Measurements from ENCODE around the gene HMHB1. TPM values are rescaled to one million over a fixed set of nuclear protein-coding genes. Genes with fewer than 3 reads are reported as not detected.

HMHB1 gene
- total RNA-seq, 1 donor from 2014 or later, result not detected

GRCh38 chr5:143850050-143850683, 38.2 kb downstream of the HMHB1 start:
- Mint-ChIP-seq H3K27ac (no peak overlapping the region), H3K36me3 (no peaks in the 10 kb centered on the region), H3K4me1 (ENCODE audit: unreplicated experiment) (peaks cover 4% of the 10 kb centered on the region), H3K9me3 (no peaks in the 10 kb centered on the region), H3K27me3 (no peaks in the 10 kb centered on the region), H3K4me3 (no peak overlapping the region)
- DNase-seq (ENCODE audit: extremely low spot score, unreplicated experiment), result no peak
- TF ChIP-seq, protein P1, sequence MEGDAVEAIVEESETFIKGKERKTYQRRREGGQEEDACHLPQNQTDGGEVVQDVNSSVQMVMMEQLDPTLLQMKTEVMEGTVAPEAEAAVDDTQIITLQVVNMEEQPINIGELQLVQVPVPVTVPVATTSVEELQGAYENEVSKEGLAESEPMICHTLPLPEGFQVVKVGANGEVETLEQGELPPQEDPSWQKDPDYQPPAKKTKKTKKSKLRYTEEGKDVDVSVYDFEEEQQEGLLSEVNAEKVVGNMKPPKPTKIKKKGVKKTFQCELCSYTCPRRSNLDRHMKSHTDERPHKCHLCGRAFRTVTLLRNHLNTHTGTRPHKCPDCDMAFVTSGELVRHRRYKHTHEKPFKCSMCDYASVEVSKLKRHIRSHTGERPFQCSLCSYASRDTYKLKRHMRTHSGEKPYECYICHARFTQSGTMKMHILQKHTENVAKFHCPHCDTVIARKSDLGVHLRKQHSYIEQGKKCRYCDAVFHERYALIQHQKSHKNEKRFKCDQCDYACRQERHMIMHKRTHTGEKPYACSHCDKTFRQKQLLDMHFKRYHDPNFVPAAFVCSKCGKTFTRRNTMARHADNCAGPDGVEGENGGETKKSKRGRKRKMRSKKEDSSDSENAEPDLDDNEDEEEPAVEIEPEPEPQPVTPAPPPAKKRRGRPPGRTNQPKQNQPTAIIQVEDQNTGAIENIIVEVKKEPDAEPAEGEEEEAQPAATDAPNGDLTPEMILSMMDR (conservative IDR thresholded peaks at IDR 0.05), result no peak

- Mint-ChIP-seq H3K4me3 (no peak overlapping the region), H3K9me3 (no peaks in the 10 kb centered on the region), H3K27me3 (no peaks in the 10 kb centered on the region), H3K27ac (no peak overlapping the region), H3K36me3 (no peaks in the 10 kb centered on the region), H3K4me1 (ENCODE audit: unreplicated experiment) (peaks cover 4% of the 10 kb centered on the region)
- TF ChIP-seq, protein P1 (conservative IDR thresholded peaks at IDR 0.05), result no peak
- DNase-seq (ENCODE audit: extremely low spot score, unreplicated experiment), result no peak
Measured at GRCh38 chr5:143851383-143851782, 39.4 kb downstream of the HMHB1 start.

GRCh38 chr5:143860211-143860610, 48.2 kb downstream of the HMHB1 start:
- H3K4me1 Mint-ChIP-seq (ENCODE audit: unreplicated experiment), result peaks cover 29% of the 10 kb centered on the region
- no peaks in the 10 kb centered on the region for H3K27me3 Mint-ChIP-seq
- DNase-seq (ENCODE audit: extremely low spot score, unreplicated experiment), result no peak
- no peaks in the 10 kb centered on the region for H3K36me3 Mint-ChIP-seq
- H3K9me3 Mint-ChIP-seq, result no peaks in the 10 kb centered on the region
- no peak overlapping the region for H3K4me3 Mint-ChIP-seq
- TF ChIP-seq, protein P1 (conservative IDR thresholded peaks at IDR 0.05), result no peak
- H3K27ac Mint-ChIP-seq, result no peak overlapping the region

- no peaks in the 10 kb centered on the region for H3K36me3 Mint-ChIP-seq
Measured at GRCh38 chr5:143862271-143862670, 50.3 kb downstream of the HMHB1 start.

GRCh38 chr5:143865426-143866025, 53.6 kb downstream of the HMHB1 start:
- Mint-ChIP-seq H3K36me3 (peaks cover 4% of the 10 kb centered on the region), H3K9me3 (no peaks in the 10 kb centered on the region), H3K27me3 (no peaks in the 10 kb centered on the region), H3K4me3 (no peak overlapping the region), H3K27ac (no peak overlapping the region), H3K4me1 (ENCODE audit: unreplicated experiment) (peaks cover 48% of the 10 kb centered on the region)
- TF ChIP-seq, protein P1 (conservative IDR thresholded peaks at IDR 0.05), result no peak
- DNase-seq (ENCODE audit: extremely low spot score, unreplicated experiment), result no peak

More at GRCh38 chr5:143862271-143862670, 50.3 kb downstream of the HMHB1 start:
- Mint-ChIP-seq H3K4me3 (no peak overlapping the region), H3K9me3 (no peaks in the 10 kb centered on the region), H3K4me1 (ENCODE audit: unreplicated experiment) (peaks cover 39% of the 10 kb centered on the region), H3K27me3 (no peaks in the 10 kb centered on the region), H3K27ac (no peak overlapping the region)
- no peak for DNase-seq (ENCODE audit: extremely low spot score, unreplicated experiment)
- TF ChIP-seq, protein P1 (conservative IDR thresholded peaks at IDR 0.05), result no peak

Data from type B pancreatic cell (in vitro differentiated cells).